Right lobe of liver (tissue), 4 donors: Measurements from ENCODE around the gene DECR2.

Source experiments
- CTCF ChIP-seq, 4 donors: fragments of 200-600 bp in 3 of 4; fragments of 450-650 bp in 1 of 4; IDR thresholded peaks; one replicate each; pipeline versions ENCODE4 v1.5.1 to v1.8.0; 2016 to 2022; ENCODE audit warnings: antibody characterized with exemption in 4 of 4, mild to moderate bottlenecking in 2 of 4
- POLR2A ChIP-seq: fragments of 450-650 bp; IDR thresholded peaks from one replicate; pipeline ENCODE4 v1.6.1; 2017; ENCODE audit warnings: antibody characterized with exemption, mild to moderate bottlenecking
- donor health status: DM: no; HTN: no; CAD: no.
- donor health status: DM: no; HTN: no; CAD: no.
- donor health status: DM: no; HTN: yes; CAD: no.

- TF ChIP-seq CTCF (IDR thresholded peaks at IDR 0.05): no peak
- peak; percentile 53 for TF ChIP-seq POLR2A
Measured at GRCh38 chr16:424033-424622, 22.4 kb downstream of the DECR2 start.
